GM19455 (cell line): ENCODE results near the gene PNKP.
"Not testable (repeated sequence)": the region's sequence is repeated elsewhere in the genome, so short reads cannot be mapped to it uniquely, and the experiment has no call there.

Experiments
- ATAC-seq: cut with Tn5 transposase; IDR thresholded peaks from one replicate; pipeline ENCODE4 v1.9.1; 2021; ENCODE audit not compliant: unreplicated experiment

Gene PNKP

GRCh38 chr19:49824662-49825061 lies 42.7 kb downstream of the PNKP start:
- ATAC-seq: no peak

GRCh38 chr19:49823472-49823871 lies 43.9 kb downstream of the PNKP start:
- no peak for ATAC-seq

GRCh38 chr19:49820125-49820524 lies 47.3 kb downstream of the PNKP start:
- no peak for ATAC-seq

- not testable (repeated sequence) for ATAC-seq
Observed at GRCh38 chr19:49819452-49820115, 47.8 kb downstream of the PNKP start.

- no peak for ATAC-seq
Observed at GRCh38 chr19:49818649-49819370, 48.6 kb downstream of the PNKP start.

- ATAC-seq: peak; percentile 72
Observed at GRCh38 chr19:49817964-49818648, 49.3 kb downstream of the PNKP start, which contains the start of gene MED25. TSS of gene MED25 (plus strand) at chr19:49818289. CDS start at chr19:49818342, 53 bp downstream.

GRCh38 chr19:49816590-49816989 lies 50.8 kb downstream of the PNKP start:
- ATAC-seq: no peak

- no peak for ATAC-seq
Observed at GRCh38 chr19:49814010-49814409, 53.4 kb downstream of the PNKP start.

GRCh38 chr19:49812997-49813861 lies 54.1 kb downstream of the PNKP start, which contains the start of gene FUZ:
TSS of gene FUZ (minus strand) at chr19:49813292. CDS start at chr19:49813106, 186 bp downstream.
- peak; percentile 35 for ATAC-seq

- no peak for ATAC-seq
Observed at GRCh38 chr19:49812452-49812996, 54.9 kb downstream of the PNKP start.

GRCh38 chr19:49811328-49811727 lies 56.0 kb downstream of the PNKP start:
- ATAC-seq: no peak
